RPMI7951 (cell line): ENCODE data around the gene GINS3. TPM values are rescaled to one million over a fixed set of nuclear protein-coding genes. Genes with fewer than 3 reads are reported as not detected.

Experiments used
- DNase-seq: peaks from one replicate; pipeline ENCODE4 v3.0.0-alpha.2; 2012; ENCODE audit warnings: low read depth
- total RNA-seq: library from RNA; depleted of rRNA; stranded (reverse); fragments of >200 nt; shearing (Covaris generic); gene quantifications from 2 replicates; pipeline ENCODE4 v1.2.3, GENCODE V29; 2014; rRNA removed

The GINS3 gene
- 17.3 and 18.4 TPM in 2 replicates for total RNA-seq

- peak; percentile 92 for DNase-seq
Measured at GRCh38 chr16:58392215-58393137, at the start of gene GINS3. Gene GINS3 (plus strand): TSS chr16:58392471. CDS start chr16:58392602, 131 bp downstream.

GRCh38 chr16:58343562-58343961 lies 48.7 kb upstream of the GINS3 start:
- DNase-seq = no peak

DNA sequence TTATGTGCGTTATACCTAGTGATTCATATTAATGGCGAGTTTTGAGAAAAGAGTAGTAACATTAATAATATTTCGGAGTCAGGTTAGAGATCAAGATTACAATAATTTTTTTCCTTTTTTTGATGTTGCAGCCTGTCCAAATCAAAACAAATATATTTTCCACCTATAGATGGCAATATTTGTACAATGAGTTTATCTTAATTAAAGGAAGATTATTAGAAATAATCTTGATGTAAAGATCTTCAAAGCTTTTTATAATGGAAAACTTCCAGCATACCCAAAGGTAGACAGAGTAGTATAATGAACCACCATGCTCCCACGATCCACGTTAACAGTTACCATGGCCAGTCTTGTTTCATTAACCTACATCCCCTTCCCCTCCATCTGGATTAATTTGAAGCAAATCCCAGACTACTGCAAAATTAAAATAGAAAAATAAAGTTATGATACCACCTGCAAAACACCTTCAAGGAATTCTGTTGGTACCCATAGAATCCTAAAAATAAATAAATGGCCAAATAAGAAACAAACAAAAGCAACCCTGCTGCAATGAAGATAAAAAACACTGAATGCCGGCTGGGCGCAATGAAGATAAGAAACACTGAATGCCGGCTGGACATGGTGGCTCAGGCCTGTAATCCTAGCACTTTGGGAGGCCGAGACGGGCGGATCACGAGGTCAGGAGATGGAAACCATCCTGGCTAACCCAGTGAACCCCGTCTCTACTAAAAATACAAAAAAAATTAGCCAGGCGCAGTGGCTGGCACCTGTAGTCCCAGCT lies 46.5 kb upstream of the GINS3 start:
- DNase-seq = no peak

DNA sequence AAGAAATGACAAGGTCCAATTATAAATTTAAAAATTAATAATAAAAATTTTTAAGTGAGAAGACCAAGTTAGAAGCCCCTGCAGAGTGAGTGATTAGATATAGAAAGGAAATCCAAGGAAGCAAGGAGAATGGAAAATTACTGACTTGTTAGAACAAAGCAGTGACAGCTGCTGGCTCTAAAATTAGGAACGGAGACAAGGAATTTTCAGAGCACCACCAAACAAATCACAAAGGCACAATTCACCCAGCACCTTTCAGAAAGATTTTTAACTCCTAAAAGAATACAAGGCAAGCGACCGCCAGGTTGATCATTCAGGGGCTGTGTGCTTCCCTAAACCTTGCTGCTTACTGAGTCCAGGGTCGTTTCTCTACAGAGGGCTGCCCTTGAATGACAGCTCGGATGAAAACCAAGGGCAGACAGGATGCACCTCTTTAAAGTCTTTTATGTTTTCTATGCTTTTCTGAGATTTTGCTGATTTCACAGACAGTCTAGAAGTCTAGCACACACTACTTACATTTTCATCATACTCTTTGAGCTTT lies 45.4 kb upstream of the GINS3 start:
- DNase-seq = no peak

DNA sequence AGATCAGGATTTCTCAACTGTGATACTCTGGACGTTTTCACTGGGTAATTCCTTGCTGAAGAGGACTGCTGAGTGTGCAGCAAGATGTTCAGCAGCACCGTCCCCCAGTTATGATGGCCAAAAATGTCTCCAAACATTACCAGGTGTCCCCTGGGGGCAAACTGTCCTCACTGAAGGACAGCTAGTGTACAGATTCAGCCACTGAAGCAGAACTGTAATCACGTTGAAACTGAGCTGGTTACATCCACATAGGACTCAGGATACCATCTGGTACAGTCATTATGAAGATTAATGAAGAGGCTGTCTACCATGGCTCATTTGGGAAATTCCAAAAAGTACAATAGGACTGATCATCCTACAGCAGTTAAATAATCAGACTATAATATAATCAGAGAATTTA lies 43.3 kb upstream of the GINS3 start:
- DNase-seq = no peak

DNA sequence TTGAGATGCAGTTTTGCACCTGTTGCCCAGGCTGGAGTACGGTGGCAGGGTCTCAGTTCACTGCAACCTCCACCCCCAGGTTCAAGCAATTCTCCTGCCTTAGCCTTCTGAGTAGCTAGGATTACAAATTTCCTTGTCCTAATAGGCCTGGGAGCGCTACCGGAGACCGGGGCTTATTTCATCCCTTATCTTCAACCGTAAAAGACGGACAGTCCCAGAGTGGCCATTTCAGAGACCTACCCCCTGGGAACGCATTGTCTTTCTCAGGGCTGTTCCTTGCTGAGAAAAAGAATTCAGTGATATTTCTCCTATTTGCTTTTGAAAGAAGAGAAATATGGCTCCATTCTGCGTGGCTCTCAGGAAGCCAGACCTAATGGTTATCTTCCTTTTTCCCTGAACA lies 39.6 kb upstream of the GINS3 start:
- no peak for DNase-seq

- no peak for DNase-seq
Measured at GRCh38 chr16:58360041-58360634, 32.1 kb upstream of the GINS3 start.

GRCh38 chr16:58361726-58362125 lies 30.5 kb upstream of the GINS3 start:
- DNase-seq = no peak

GRCh38 chr16:58363746-58364393 lies 28.4 kb upstream of the GINS3 start:
- no peak for DNase-seq

DNA sequence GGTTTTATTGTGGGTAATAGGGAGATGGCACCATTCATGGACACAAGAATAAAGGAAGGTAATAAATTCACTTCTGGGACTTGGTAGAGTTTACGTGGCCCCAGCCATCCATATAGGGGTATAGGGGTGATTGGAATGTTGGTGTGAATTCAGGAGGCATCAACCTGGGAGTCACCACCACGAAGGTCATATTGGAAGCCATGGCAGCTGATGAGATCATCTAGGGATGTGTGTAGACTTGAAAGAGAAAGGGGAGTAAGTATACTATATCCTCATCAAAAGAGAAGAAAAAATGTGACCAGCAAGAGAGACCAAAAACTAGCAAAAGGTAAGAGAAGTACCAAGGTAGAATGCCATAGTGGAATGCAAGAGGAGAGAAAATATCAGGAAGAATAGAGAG lies 26.6 kb upstream of the GINS3 start:
- DNase-seq = no peak

GRCh38 chr16:58366247-58367031 lies 25.8 kb upstream of the GINS3 start:
- DNase-seq = peak; percentile 68

DNA sequence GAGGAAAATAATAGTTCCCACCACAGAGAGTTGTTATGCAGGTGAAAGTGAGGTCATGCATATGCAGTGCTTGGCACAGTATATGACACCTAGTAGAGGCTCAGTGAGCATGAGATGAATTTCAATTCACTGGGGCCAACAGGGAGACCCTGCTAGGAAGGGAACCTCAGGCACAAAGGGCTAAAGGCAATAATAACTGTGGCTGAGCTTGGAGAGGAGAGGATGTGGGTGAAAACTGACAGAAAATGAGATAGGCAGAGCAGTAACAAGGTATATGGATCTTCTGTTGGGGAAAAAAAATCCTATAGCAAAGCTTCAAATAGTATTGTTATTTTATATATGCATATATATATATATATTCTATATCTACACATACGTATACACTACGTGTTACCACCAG lies 25.0 kb upstream of the GINS3 start:
- DNase-seq = no peak

- DNase-seq = no peak
Measured at GRCh38 chr16:58371841-58372240, 20.4 kb upstream of the GINS3 start.

DNA sequence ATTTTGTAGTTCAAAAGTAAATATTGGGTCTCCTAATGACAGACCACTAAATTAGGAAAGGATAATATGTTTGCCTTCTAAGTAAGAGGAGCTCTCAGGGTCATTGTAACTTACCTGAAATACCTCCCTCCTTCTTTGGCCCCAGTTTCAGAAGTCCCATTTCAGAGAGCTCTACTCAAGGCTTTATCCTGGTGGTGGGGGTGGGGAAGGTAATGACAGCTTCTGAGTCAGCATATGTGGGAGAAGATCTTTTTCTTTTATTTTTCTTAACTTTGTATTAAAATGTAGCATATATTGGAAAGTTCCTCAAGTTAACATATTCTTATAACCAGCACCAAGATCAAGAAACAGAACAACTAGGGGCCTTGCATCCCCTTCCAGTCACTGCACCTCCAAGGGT lies 16.9 kb upstream of the GINS3 start:
- DNase-seq = no peak

GRCh38 chr16:58377932-58378331 lies 14.3 kb upstream of the GINS3 start:
- DNase-seq = no peak

DNA sequence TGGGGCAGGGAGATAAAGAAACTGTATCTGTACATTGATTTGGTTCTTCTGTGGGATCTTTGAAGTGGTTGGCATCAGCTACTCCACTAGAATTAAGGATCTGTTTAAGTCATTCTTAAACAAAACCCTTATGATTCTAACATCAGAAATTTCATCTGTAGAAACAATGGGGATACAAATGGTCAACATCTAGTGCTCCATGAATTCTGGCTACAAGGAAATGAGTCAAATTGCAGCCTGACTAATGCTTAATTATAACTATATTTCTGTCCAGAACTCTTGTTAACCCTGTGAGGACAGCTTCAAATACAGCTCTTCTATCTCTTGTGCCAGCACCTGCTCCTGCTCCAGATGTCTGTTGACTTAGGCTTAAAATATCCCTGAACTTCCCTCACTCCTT lies 13.9 kb upstream of the GINS3 start:
- no peak for DNase-seq

GRCh38 chr16:58379736-58380135 lies 12.5 kb upstream of the GINS3 start:
- no peak for DNase-seq

- DNase-seq = no peak
Measured at GRCh38 chr16:58381661-58382060, 10.6 kb upstream of the GINS3 start.

- no peak for DNase-seq
Measured at GRCh38 chr16:58384437-58385055, 7.7 kb upstream of the GINS3 start.

- DNase-seq = no peak
Measured at GRCh38 chr16:58385218-58385773, 7.0 kb upstream of the GINS3 start.
